Inferior parietal cortex (tissue), 1 donor: ENCODE data around the gene UNC119B.
"Not testable (repeated sequence)": the region's sequence is repeated elsewhere in the genome, so short reads cannot be mapped to it uniquely, and the experiment has no call there.

Experiments used
- DNase-seq: peaks from one replicate; pipeline ENCODE4 v3.0.0-alpha.2; 2016; ENCODE audit errors: extremely low spot score

The UNC119B gene

GRCh38 chr12:120719072-120719471 lies 8.8 kb downstream of the UNC119B start:
- DNase-seq = no peak

GRCh38 chr12:120719496-120720233 lies 9.4 kb downstream of the UNC119B start:
- DNase-seq = no peak

DNA sequence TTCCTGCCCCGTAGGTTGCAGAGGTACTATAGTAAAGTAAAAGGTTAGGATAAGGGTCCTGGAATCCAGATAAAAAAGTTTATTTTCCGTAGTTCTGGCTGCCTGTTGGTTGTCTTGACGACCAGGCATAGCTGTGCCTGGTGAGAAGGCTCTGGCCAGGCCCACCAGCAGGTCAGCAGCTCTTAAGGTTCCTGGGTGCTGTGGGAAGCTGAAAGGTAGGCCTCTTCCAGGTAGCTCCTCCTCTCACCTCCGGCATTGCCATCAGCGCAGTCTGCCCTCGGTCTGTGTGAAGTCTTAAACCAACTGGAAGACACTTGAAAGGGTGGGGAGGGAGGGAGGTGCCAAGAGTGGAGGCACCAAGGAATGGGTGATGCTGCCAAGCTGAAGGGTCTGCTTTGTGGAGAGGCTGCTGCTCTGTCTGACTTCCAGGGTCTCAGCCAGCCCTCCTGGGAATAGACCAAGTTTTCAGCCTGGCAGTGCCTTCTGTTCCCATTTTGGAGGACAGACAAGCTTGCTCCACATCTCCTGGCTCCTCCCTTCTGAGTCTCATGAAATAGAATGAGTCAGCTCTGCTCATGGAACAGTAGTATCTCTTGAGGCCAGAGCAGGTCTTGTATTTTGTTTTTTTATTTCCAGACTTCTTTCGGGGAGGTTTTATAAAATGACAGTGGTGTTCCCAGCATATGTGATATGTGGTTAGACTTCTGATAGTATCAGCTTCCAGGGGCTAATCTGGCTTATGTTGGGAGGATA lies 10.2 kb downstream of the UNC119B start:
- DNase-seq = peak; percentile 61

- DNase-seq = no peak
These were observed 10.9 kb downstream of the UNC119B start for GRCh38 chr12:120720987-120721801.

DNA sequence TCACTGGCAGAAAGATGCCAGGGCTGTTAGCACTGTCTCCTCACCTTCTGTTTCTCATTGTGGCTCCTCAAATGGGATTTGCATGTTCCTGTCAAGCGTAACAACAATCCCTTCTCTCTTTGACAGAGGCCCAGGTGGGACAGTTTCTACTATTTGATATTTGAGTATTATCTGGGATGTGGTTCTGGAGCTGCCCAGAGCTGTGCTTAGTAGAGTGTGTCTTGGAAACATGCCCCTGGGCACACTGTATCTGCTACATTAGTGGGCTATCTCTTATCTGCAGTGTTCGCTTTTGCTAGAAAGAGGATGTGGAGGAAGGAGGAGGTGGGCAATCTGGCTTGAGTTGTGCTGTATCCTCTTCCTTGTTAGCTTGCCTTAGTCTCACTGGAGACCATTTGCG lies 11.6 kb downstream of the UNC119B start:
- DNase-seq = no peak

- DNase-seq = no peak
These were observed 12.5 kb downstream of the UNC119B start for GRCh38 chr12:120722784-120723183.

GRCh38 chr12:120724720-120725119 lies 14.5 kb downstream of the UNC119B start:
- no peak for DNase-seq

DNA sequence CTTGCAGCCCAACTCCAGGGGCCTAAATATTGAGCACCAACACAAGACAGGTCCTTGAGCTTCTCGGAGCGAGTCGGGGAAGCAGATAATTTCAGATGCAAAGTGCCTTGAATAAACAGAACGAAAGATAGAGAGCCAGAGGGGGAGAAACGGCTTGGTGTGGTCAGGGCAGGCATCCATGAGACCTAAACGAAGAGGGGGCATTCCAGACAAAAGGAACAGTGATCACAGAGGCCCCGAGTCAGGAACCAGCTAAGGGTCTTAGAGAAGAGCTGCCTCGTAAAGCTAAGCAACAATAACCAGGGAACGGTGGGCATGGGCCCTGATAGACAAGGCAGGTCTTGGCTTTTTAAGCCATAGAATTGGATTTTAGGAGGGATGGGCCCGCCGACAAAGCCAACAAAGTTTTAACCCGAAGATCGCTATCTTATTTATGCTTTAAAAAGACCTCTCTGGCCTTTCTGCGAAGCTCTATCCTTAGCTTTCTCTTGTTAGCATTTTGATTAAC lies 14.9 kb downstream of the UNC119B start:
- DNase-seq = no peak

- peak; percentile 74 for DNase-seq
These were observed 15.6 kb downstream of the UNC119B start, which contains the start of gene ACADS for GRCh38 chr12:120725659-120726509. Gene ACADS, plus strand, starts transcription at chr12:120725826. Its CDS starts 60 bp downstream, at chr12:120725886.

DNA sequence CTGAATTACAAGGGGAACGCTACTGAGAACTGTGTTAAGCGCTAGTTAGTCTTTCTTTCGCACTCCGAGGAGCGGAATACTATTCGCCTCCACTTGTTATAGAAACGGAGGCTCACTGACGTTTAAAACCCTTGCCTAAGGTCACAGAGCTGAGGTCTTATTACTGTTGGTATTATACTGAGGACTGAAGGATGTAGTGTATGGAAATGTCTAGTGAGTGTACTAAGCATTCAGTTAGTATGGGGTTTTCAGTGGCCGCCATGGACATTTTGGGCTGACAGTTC lies 16.2 kb downstream of the UNC119B start:
- peak; percentile 4 for DNase-seq

GRCh38 chr12:120726961-120727360 lies 16.7 kb downstream of the UNC119B start:
- no peak for DNase-seq

DNA sequence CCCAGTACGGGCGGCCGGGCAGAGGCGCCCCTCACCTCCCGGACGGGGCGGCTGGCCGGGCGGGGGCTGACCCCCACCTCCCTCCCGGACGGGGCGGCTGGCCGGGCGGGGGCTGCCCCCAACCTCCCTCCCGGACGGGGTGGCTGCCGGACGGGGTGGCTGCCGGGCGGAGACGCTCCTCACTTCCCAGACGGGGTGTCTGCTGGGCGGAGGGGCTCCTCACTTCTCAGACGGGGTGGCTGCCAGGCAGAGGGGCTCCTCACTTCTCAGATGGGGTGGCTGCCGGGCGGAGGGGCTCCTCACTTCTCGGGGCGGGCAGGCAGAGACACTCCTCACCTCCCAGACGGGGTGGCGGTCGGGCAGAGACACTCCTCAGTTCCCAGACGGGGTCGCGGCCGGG lies 21.9 kb downstream of the UNC119B start:
- not testable (repeated sequence) for DNase-seq

DNA sequence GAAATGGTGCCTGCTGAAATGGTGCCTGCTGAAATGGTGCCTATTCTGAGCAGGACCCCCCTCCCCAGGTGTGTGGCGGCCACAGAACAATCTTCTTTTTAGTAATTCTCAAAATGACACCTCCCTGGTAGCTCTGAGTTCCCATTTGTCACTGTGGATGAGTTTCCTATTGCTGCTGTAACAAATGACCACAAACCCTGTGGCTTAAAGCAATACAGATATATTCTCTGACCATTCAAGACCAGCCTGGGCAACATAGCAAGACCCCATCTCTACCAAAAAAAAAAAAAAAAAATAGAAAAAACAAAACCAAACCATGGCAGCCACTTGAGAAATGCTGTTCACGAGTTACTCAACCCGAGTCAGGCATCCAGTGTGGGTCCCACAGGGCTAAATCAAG lies 23.3 kb downstream of the UNC119B start:
- DNase-seq = no peak

GRCh38 chr12:120734210-120734609 lies 24.0 kb downstream of the UNC119B start:
- no peak for DNase-seq

DNA sequence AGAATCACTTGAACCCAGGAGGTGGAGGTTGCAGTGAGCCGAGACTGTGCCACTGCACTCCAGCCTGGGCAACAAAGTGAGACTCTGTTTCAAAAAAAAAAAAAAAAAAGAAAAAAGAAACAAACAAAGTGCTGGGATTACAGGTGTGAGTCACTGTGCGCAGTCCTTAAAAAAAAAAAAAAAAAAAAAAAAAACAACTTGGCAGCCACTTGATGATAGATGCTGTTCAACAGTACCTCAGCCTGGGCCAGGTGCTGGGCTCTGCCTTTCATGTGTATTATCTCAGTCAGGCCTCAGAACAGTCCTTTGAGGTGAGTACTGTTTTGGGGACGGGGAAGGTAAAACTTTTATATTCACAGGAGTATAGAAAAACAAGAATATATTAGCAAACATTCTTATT lies 24.9 kb downstream of the UNC119B start:
- DNase-seq = no peak

GRCh38 chr12:120736404-120737331 lies 26.4 kb downstream of the UNC119B start:
- DNase-seq = no peak

- DNase-seq = no peak
These were observed 27.4 kb downstream of the UNC119B start for GRCh38 chr12:120737557-120738251.

- DNase-seq = no peak
These were observed 28.2 kb downstream of the UNC119B start for GRCh38 chr12:120738252-120739030.
